Suprapubic skin (tissue), 4 donors: ENCODE results near the gene SEZ6L. TPM values are rescaled to one million over a fixed set of nuclear protein-coding genes. Genes with fewer than 3 reads are reported as not detected.

ENCODE experiments used
- DNase-seq, 2 donors: peaks; one replicate each; pipeline ENCODE4 v3.0.0-alpha.2; 2019; ENCODE audit warnings: low spot score in 2 of 2
- H3K27ac ChIP-seq: fragments of 200-600 bp; sonication (generic); one replicate; pipeline ENCODE4 v1.5.1; 2019
- H3K27me3 ChIP-seq: fragments of 200-600 bp; sonication (generic); one replicate; pipeline ENCODE4 v1.5.1; 2019
- H3K36me3 ChIP-seq: fragments of 200-600 bp; sonication (generic); one replicate; pipeline ENCODE4 v1.5.1; 2019
- H3K4me1 ChIP-seq: fragments of 200-600 bp; sonication (generic); one replicate; pipeline ENCODE4 v1.5.1; 2019
- H3K4me3 ChIP-seq: fragments of 200-600 bp; sonication (generic); one replicate; pipeline ENCODE4 v1.5.1; 2019; ENCODE audit warnings: mild to moderate bottlenecking
- H3K9me3 ChIP-seq: fragments of 200-600 bp; sonication (generic); one replicate; pipeline ENCODE4 v1.5.1; 2019
- CTCF ChIP-seq, 2 donors: fragments of 200-600 bp in 1 of 2; fragments of 450-650 bp in 1 of 2; sonication (generic) in 1 of 2; IDR thresholded peaks; one replicate each; pipeline ENCODE4 v1.5.1; 2016 to 2019; ENCODE audit warnings: antibody characterized with exemption in 2 of 2, mild to moderate bottlenecking in 1 of 2, moderate library complexity in 1 of 2
- EP300 ChIP-seq: sonication (generic); formaldehyde crosslinking; IDR thresholded peaks from one replicate; pipeline ENCODE4 v1.6.1; 2017; ENCODE audit warnings: antibody characterized with exemption
- POLR2A ChIP-seq, 2 donors: fragments of 450-650 bp; IDR thresholded peaks; one replicate each; pipeline ENCODE4 v1.6.1; 2017; ENCODE audit warnings: antibody characterized with exemption in 2 of 2, mild to moderate bottlenecking in 2 of 2, moderate library complexity in 2 of 2
- POLR2AphosphoS5 ChIP-seq, 3 donors: sonication (generic); formaldehyde crosslinking; IDR thresholded peaks; one replicate each; pipeline ENCODE4 v1.6.1; 2017; ENCODE audit warnings: antibody characterized with exemption in 3 of 3
- WGBS: methylation state at CpG from one replicate; pipeline ENCODE4 v1.1.5; 2018; 5-methylcytosine and 5-hydroxymethylcytosine counted together
- total RNA-seq, 4 donors: library from RNA; depleted of rRNA; stranded (reverse); fragments of >200 nt; gene quantifications; one replicate each; pipeline ENCODE4 v1.1.0, GENCODE V29; 2016

The SEZ6L gene
- total RNA-seq, 4 donors from 2014 or later, result 0.24 to 2.2 (median 0.89) TPM

- no peaks in the 10 kb centered on the region for H3K4me1 ChIP-seq
- TF ChIP-seq CTCF (IDR thresholded peaks at IDR 0.05) (no peak), POLR2AphosphoS5 (IDR thresholded peaks at IDR 0.05) (no peak), EP300 (no peak), POLR2A (IDR thresholded peaks at IDR 0.05) (no peak)
- H3K36me3 ChIP-seq, result no peaks in the 10 kb centered on the region
- WGBS, result 75% methylated on average over 4 of the region's 4 CpGs
- H3K27ac ChIP-seq, result no peak overlapping the region
- DNase-seq, result no peak
- no peaks in the 10 kb centered on the region for H3K9me3 ChIP-seq
- no peak overlapping the region for H3K4me3 ChIP-seq
- H3K27me3 ChIP-seq, result peaks cover 52% of the 10 kb centered on the region
Observed at GRCh38 chr22:26302726-26303125, 133.5 kb downstream of the SEZ6L start.

- 56% methylated on average over 4 of the region's 4 CpGs for WGBS
- DNase-seq, result no peak
- Histone ChIP-seq H3K9me3 (no peaks in the 10 kb centered on the region), H3K36me3 (no peaks in the 10 kb centered on the region), H3K4me1 (no peaks in the 10 kb centered on the region), H3K27ac (no peak overlapping the region), H3K4me3 (no peak overlapping the region), H3K27me3 (peaks cover 52% of the 10 kb centered on the region)
- TF ChIP-seq POLR2AphosphoS5 (IDR thresholded peaks at IDR 0.05) (no peak), EP300 (no peak), POLR2A (IDR thresholded peaks at IDR 0.05) (no peak), CTCF (IDR thresholded peaks at IDR 0.05) (no peak)
Observed at GRCh38 chr22:26303475-26303874, 134.2 kb downstream of the SEZ6L start.

- no peak for DNase-seq
- 84% methylated on average over 3 of the region's 3 CpGs for WGBS
- H3K4me3 ChIP-seq, result no peak overlapping the region
- no peaks in the 10 kb centered on the region for H3K4me1 ChIP-seq
- H3K9me3 ChIP-seq, result no peaks in the 10 kb centered on the region
- TF ChIP-seq POLR2A (IDR thresholded peaks at IDR 0.05), result no peak
- no peak for TF ChIP-seq EP300
- TF ChIP-seq POLR2AphosphoS5 (IDR thresholded peaks at IDR 0.05), result no peak
- TF ChIP-seq CTCF (IDR thresholded peaks at IDR 0.05), result no peak
- H3K27ac ChIP-seq, result no peak overlapping the region
- H3K36me3 ChIP-seq, result no peaks in the 10 kb centered on the region
- H3K27me3 ChIP-seq, result peaks cover 47% of the 10 kb centered on the region
Observed at GRCh38 chr22:26304730-26305129, 135.5 kb downstream of the SEZ6L start.

GRCh38 chr22:26308467-26308866 lies 139.2 kb downstream of the SEZ6L start:
- DNase-seq, result no peak
- TF ChIP-seq POLR2AphosphoS5 (IDR thresholded peaks at IDR 0.05), result no peak
- no peak for TF ChIP-seq EP300
- no peak for TF ChIP-seq POLR2A (IDR thresholded peaks at IDR 0.05)
- no peaks in the 10 kb centered on the region for H3K9me3 ChIP-seq
- no peaks in the 10 kb centered on the region for H3K4me1 ChIP-seq
- WGBS, result 82% methylated on average over 3 of the region's 3 CpGs
- H3K27me3 ChIP-seq, result peaks cover 41% of the 10 kb centered on the region
- no peak overlapping the region for H3K4me3 ChIP-seq
- no peak overlapping the region for H3K27ac ChIP-seq
- H3K36me3 ChIP-seq, result no peaks in the 10 kb centered on the region

GRCh38 chr22:26310616-26311015 lies 141.4 kb downstream of the SEZ6L start:
- Histone ChIP-seq H3K4me3 (no peak overlapping the region), H3K27ac (no peak overlapping the region), H3K4me1 (no peaks in the 10 kb centered on the region), H3K27me3 (peaks cover 38% of the 10 kb centered on the region), H3K9me3 (no peaks in the 10 kb centered on the region), H3K36me3 (no peaks in the 10 kb centered on the region)
- no peak for DNase-seq
- TF ChIP-seq POLR2A (IDR thresholded peaks at IDR 0.05) (no peak), EP300 (no peak), CTCF (IDR thresholded peaks at IDR 0.05) (no peak), POLR2AphosphoS5 (IDR thresholded peaks at IDR 0.05) (no peak)
- 82% methylated on average over 13 of the region's 13 CpGs for WGBS

GRCh38 chr22:26313291-26313690 lies 144.0 kb downstream of the SEZ6L start:
- DNase-seq, result no peak
- Histone ChIP-seq H3K4me1 (no peaks in the 10 kb centered on the region), H3K27ac (no peak overlapping the region), H3K4me3 (no peak overlapping the region), H3K36me3 (no peaks in the 10 kb centered on the region), H3K9me3 (no peaks in the 10 kb centered on the region), H3K27me3 (peaks cover 28% of the 10 kb centered on the region)
- WGBS, result 52% methylated on average over 4 of the region's 7 CpGs
- no peak for TF ChIP-seq POLR2A (IDR thresholded peaks at IDR 0.05)
- no peak for TF ChIP-seq EP300
- TF ChIP-seq POLR2AphosphoS5 (IDR thresholded peaks at IDR 0.05), result no peak
- no peak for TF ChIP-seq CTCF (IDR thresholded peaks at IDR 0.05)
